SK-N-DZ (cell line): ENCODE results near the gene KCNH3.

Source experiments
- DNase-seq: peaks from one replicate; pipeline ENCODE4 v3.0.0-alpha.2; 2015; ENCODE audit warnings: low spot score

KCNH3 gene

DNA sequence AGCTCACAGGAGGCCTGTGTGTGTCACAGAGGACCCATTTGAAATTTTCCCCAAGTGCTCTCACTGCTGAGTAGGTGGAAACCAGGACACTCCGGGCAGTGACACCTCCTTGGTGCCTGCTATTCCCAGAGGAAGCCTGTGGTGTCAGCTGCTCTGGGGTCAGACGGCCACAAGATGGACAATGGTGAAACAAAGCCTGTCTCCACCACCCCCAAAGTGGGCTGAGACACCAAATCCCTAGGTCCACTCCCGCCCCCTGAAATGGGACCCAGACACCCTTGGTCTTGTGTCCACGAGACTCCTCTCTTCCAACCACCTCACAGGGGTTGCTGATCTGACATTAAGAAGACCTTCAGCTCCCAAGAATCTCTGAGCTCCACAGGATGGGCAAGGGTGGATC, 7.0 kb downstream of the KCNH3 start:
- DNase-seq: no peak

DNA sequence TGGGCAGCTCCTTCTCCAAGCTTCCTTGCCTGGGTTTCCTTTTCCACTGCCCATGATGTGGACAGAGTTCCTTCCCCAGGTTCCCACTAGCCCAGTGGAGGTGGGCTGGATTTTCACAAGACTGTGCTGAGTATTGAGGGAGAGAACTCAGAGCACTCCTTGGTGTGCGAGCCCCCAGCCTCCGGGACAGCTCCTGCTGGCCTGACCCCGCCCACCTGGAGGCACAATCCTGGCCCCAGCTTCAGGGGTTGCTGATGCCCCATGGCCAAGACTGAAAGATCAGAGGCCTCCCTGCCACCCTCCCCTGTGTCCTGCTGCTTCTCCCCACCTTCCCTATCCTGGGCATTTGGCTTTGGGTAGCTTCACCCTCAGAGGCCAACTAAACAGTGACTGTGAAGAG, 7.7 kb downstream of the KCNH3 start:
- DNase-seq: no peak

DNA sequence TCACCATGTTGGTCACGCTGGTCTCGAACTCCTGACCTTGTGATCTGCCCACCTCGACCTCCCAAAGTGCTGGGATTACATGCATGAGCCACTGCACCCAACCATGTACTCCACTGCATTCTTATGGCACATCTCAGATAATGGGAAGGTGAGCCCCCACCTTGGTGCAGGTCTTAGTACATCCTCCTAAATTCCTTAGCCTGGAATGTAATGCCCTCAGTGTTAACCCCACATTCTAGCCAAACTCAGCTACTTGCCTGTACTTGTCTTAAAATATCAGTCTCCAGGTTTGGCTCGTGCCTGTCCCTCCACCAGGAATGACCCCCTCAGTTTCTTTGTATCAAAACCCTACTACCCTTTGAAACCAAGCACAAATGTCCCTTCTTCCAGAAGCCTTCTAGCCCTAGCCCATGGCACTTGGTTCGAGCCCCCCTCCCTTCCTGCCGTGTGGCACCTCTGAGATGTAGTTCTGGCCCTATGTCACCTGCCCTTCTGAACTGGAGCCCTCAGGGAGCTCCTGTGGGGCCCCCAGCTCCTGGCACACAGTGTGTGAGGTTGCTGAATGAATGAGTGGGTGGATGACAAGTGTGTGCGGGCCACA, 8.4 kb downstream of the KCNH3 start:
- no peak for DNase-seq

DNA sequence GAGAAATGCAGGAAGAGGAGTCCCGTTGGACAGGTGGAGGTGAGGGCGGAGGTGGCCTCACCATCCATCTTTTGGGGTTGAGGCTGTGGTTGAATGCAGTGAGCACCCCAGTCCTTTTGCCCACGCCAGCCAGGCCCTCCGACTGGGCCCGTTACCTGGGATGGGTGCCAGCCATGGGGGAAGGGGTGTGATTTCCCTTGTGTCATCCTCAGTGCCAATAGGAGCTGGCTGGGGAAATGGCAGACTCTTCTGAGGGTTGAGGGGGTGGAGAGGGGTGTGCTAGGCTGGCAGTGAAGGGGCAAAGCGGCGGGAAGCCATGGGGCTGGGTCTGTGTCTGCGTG, 9.6 kb downstream of the KCNH3 start:
- no peak for DNase-seq

DNA sequence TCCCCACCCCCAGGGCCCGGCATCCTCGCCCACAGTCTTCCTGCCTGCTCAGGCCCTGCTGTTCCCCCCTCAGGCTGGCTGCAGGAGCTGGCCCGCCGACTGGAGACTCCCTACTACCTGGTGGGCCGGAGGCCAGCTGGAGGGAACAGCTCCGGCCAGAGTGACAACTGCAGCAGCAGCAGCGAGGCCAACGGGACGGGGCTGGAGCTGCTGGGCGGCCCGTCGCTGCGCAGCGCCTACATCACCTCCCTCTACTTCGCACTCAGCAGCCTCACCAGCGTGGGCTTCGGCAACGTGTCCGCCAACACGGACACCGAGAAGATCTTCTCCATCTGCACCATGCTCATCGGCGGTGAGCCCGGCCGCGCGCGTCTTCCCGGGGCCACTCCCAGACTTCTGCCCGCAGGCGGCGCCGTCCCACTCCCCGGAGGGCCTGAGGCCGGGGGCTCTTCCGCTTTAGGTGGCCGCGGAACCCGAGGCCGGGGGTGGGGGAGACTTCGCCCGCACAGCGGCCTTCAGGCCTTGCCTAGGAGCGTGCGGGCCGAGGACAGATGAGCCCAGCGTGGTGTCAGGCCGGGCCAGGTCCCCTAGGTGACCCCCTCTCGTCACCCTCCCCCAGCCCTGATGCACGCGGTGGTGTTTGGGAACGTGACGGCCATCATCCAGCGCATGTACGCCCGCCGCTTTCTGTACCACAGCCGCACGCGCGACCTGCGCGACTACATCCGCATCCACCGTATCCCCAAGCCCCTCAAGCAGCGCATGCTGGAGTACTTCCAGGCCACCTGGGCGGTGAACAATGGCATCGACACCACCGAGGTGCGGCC, 10.2 kb downstream of the KCNH3 start:
- no peak for DNase-seq

DNA sequence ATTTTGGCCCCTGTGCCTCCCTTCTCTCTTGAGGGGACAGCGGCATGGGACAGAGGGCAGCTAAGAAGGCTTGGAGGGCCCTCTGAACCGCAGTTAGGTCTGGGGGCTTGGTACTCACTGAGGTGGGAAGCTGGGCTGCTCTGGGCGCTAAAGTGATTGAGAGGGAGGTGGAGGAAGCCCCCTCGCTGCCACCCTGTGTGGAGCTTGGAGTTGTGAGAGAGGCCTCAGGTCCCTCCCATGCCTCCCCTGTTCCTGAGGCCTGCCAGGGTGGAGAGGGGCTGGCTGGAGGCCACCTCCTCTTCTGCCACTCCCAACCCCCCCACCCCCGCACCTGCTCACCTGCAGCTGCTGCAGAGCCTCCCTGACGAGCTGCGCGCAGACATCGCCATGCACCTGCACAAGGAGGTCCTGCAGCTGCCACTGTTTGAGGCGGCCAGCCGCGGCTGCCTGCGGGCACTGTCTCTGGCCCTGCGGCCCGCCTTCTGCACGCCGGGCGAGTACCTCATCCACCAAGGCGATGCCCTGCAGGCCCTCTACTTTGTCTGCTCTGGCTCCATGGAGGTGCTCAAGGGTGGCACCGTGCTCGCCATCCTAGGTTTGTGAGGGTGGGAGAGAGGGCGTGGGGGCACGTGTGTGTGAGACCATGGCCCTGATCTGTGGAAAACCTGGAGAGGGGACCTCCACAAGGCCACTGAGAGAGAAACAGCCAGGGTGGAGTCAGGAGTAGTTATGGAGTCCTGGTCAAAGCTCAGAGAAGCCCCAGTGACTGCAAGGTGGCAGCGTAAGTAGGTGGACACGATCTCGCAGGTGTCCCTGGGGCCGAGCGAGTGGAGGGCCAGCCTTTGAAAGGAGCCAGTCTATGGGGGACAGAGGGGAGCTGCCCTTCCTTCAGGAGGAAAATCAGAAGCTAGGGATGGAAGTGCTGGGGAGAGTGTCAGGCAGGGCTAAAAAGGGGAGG, 11.2 kb downstream of the KCNH3 start:
- no peak for DNase-seq

DNA sequence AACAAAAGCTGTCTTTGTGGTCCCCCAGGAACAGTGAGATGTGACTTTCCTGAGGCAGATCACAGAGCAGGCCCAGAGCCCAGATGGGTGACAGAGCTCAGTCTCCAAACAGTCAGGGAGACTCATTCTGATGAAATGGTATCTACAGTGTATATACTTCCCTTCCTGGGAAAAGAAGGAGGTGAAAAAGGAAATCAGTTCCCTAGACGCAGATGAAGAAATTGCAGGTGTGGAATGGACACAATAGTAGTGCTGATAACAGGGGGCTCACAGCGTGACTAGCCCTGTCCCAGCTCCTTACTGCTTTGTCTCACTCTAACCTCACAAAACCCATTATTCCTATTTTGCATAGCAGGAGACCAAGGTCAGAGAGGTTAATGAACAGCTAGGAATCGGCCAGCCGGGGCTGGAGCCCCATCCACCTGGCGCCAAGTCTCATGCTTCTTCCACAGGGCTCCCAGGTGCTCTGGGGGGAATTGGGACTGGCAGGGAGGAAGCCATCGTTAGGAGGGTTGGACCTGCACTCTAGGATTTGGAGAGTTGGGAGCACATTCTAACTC, 11.9 kb downstream of the KCNH3 start:
- DNase-seq: no peak

DNA sequence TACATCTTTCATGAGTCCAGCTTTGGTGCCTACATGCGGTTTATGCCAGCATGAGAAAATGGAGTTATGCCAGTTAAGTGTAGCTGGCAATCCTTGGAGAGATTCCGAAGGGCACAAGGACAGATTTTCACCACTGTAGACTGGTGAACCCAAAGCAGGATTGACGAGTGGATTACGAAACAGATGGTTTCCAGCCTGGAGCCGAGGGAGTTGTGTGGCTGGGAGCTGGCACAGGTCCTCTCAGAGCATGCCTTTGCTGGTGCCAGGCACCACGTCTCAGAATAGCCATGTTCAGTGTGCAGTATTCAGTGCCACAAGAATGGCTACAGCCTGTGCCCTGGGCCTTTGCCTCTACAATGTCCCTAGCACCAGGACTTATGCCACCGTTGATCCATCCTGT, 13.2 kb downstream of the KCNH3 start:
- no peak for DNase-seq

DNA sequence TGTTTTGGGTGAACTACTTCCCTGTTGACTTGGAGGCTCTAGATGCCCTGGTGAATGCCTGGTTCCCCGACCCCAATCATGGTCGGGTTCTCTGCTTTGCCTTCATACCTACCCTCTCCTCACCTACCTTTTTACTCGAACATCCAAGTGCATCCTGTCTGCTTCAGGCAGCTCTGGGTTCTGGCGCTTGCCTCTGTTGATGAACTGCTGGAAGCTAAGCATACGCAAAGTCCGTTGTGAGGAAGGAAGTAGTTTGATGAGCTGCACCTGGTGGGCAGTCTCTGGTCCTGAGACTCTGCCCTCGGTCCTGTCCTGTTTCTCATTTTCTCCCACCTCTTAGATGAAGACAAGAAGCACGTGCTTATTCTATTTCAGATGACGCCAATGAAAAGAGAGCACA, 13.6 kb downstream of the KCNH3 start:
- no peak for DNase-seq

DNA sequence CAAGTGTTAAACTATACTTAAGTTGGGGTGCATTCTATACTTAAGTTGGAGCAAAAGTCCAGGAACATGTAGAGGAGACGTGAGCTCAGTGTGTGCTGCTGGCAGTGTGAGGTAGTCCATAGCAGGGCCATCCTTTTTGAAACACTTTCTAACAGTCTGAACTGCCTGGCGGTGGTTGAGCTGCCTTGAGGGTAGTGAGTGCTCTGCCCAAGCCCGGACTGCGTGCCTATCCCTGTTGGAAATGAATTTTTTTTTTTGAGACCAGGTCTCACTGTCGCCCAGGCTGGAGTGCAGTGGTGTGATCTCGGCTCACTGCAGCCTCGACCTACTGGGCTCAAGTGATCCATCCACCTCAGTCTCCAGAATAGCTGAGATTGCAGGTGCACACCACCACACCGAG, 14.1 kb downstream of the KCNH3 start:
- no peak for DNase-seq

DNA sequence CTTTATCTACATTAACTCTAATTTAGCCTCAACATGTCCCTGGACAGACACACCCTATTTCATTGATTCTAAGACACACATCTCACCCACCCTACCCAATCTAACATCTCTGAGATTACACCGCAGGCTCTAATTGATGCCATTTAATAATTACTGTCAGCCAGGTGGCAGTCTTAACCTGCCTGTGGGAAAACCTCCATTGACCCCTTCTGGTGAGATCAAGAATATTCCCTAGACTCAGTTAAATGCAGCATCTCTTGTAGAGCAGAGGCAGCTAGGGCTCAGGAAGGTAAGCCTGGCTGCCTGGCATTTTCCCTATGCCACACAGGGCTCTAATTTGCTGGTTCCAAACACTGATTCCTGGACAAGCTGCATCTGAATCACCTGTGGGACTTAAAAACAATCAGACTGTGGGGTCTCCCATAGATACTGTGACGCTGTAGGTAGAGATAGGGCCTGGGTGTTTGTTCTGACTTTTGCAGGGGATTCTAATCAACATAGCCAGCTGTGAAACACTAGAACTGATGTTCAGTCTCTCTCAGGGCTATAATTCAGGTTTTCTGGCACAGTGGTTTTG, 14.8 kb downstream of the KCNH3 start:
- peak; percentile 72 for DNase-seq

DNA sequence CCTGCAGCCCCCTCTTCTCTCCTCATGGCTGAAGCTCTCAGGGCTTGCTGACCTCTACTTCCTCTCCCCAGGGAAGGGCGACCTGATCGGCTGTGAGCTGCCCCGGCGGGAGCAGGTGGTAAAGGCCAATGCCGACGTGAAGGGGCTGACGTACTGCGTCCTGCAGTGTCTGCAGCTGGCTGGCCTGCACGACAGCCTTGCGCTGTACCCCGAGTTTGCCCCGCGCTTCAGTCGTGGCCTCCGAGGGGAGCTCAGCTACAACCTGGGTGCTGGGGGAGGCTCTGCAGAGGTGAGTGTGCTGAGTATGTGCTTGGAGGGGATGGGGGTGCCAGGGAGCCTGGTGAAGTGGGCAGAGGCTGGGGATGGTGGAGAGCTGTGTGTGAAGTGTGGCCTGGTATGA, 15.4 kb downstream of the KCNH3 start:
- no peak for DNase-seq

DNA sequence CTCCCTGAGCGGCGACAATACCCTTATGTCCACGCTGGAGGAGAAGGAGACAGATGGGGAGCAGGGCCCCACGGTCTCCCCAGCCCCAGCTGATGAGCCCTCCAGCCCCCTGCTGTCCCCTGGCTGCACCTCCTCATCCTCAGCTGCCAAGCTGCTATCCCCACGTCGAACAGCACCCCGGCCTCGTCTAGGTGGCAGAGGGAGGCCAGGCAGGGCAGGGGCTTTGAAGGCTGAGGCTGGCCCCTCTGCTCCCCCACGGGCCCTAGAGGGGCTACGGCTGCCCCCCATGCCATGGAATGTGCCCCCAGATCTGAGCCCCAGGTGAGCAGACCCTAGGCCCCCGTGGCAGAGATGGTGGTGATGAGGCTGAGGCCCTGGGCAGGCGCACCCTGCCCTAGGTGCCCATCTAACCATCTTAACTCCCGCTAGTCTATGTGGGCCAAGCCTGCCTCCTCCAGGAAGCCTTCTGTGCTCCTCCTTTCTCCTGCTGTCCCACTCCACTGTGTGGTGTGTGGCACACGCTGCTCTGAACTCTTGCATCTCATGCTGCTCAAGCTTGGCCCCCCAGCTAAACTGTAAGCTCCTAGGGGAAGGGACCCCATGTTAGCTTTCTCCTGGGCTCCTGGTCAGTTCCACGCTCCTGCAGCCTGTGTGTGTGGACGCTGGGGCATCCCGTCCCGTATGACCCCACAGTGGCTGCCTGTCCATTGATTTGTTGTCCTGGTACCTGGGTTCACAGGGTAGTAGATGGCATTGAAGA, 17.0 kb downstream of the KCNH3 start:
- no peak for DNase-seq

DNA sequence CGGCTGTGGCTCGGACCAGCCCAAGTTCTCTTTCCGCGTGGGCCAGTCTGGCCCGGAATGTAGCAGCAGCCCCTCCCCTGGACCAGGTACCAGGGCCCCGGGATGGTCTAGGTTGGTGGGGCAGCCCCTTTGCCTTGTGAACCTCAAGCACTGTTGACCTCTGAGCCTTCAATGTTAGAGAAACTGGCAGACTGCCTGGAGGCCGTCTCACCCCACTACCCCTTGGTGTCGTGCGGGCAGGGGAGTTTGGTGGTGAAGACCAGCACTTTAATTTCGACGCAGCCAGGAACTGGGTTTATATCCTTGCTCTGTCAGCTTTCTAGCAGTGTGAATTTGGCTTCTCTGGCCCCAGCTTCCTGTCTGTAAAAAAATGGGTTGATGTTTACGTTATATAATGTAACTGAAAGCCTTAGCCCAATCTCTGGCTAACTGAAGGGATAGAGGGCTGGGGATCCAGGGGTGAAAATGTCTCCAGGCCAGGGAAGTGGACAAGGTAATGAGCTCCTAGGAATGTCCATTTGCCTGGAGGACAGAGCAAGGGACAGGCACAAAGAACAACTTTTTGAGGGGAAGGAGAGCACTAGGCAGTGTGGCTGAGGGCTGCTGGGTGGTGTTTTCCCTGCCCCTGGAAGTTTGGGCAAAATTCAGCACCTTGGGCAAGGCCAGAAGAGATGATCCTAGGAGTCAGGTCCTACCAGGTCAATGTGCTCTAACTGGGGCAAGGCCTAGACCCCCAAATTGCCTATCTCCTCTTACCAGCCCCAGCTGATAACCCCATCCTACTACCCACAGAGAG, 17.8 kb downstream of the KCNH3 start:
- no peak for DNase-seq

DNA sequence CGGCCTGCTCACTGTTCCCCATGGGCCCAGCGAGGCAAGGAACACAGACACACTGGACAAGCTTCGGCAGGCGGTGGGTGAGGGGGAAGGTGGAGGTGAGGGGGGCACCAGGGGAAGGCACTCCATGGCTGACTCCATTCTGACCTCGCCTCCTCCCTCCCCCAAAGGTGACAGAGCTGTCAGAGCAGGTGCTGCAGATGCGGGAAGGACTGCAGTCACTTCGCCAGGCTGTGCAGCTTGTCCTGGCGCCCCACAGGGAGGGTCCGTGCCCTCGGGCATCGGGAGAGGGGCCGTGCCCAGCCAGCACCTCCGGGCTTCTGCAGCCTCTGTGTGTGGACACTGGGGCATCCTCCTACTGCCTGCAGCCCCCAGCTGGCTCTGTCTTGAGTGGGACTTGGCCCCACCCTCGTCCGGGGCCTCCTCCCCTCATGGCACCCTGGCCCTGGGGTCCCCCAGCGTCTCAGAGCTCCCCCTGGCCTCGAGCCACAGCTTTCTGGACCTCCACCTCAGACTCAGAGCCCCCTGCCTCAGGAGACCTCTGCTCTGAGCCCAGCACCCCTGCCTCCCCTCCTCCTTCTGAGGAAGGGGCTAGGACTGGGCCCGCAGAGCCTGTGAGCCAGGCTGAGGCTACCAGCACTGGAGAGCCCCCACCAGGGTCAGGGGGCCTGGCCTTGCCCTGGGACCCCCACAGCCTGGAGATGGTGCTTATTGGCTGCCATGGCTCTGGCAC, 18.5 kb downstream of the KCNH3 start:
- no peak for DNase-seq

DNA sequence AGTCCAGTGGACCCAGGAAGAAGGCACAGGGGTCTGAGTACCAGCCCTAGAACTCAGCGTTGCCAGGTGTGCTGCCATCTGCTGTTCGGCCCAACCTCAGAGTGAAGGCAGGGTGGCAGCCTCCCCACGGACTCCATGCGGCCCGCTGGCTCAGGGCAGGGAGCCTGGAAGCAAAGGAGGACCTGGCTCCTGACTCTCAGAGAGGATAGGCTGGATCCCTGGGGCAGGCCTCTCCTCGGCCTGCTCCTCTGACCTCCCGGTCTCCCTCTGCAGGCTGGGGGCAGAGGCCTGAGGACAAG, 19.0 kb downstream of the KCNH3 start:
- DNase-seq: no peak

DNA sequence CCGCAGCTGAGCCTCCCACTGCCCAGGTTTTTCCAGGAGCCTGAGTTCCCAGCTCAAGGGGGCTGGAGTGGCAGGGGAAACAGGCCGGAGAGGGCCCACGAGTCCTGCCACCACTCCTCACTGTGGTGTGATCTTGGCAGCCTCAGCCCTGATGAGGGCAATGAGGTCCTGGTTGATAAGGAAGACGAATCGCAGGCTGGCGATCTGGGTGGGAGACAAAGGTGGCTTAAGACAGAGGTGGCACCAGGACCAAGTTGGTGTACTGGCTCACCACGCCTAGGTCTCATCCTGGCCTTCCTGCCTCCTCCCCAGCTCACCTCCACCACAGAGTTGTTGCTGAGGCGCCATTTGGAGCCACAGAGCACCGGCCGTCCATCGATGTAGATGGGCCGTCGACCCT, 19.7 kb downstream of the KCNH3 start:
- DNase-seq: no peak

DNA sequence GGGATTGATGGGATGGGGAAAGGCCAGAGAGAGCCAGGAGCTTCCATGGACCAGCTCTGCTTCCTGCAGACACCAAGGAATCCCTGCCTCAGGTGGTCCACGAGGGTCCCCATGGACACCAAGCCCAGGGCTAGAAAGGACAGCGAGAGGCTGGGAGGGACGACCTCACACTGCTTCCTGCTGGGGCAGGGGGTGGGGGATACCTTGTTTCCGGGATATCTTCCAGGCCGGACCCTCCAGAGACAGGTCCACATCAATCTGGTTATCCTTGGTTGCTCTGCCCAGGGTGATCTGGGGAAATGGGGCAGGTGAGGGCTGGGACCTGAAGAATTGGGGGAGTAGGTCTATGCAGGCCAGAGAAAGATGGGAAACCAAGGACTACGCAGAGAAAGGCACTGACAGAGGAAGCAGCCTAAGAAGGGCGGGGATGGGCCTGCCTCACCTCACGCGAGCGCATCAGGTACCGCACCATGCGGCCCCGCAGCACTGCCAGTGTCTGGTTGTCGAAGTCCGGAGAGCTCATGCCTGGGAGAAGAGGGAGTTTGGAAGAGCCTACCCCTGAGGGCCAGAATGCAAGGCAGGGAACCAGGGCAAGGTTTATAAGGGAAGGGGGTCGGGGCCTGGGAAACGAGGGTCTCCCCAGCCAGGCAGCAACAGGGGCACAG, 20.3 kb downstream of the KCNH3 start:
- no peak for DNase-seq

DNA sequence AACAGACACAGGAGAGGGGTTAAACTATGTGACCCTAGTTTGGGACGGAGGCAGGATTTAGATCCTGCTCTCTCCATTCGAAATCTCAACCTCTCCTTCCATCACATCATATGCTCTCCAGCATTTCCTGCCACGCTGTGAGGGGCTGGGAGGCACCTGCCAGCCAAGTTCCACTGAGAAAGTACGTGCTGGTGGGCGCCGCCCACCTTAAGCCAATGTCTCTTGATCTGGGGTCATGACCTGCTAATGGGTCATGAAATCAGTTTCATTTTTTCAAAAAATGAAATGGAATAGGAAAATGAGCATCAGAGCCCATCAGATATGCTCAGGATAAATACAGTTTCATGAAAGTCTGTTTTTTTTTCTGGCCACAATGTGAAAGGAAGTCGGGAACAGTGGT, 21.9 kb downstream of the KCNH3 start:
- DNase-seq: no peak
